Measurements from ENCODE around the gene SLC39A3.

Gene SLC39A3

GRCh38 chr19:2769218-2769617 lies 29.4 kb upstream of the SLC39A3 start:
- no peak for TF ChIP-seq CTCF (IDR thresholded peaks at IDR 0.05; ENCODE audit: insufficient read depth, low read length, missing control alignments)
- ChIA-PET POLR2A (no interaction called here), CTCF (interaction anchor here (1.8 kb wide), 1 partner anchor 20 kb away, joined by 12 read pairs; no protein-coding TSS in a partner anchor)
- no peak for DNase-seq (ENCODE audit: low read depth, low spot score)
- no peak overlapping the region for H3K4me3 ChIP-seq (ENCODE audit: low read depth, low read length)

GRCh38 chr19:2768365-2769132 lies 28.7 kb upstream of the SLC39A3 start:
- H3K4me3 ChIP-seq (ENCODE audit: low read depth, low read length) = no peak overlapping the region
- CTCF ChIA-PET = interaction anchor here (1.8 kb wide), 1 partner anchor 20 kb away, joined by 12 read pairs; no protein-coding TSS in a partner anchor
- DNase-seq (ENCODE audit: low read depth, low spot score) = no peak
- TF ChIP-seq CTCF (IDR thresholded peaks at IDR 0.05; ENCODE audit: insufficient read depth, low read length, missing control alignments) = no peak
- POLR2A ChIA-PET = interaction anchor here (0.6 kb wide), 1 partner anchor 17 kb away, joined by 3 read pairs; the partner anchor contains the start of gene THOP1

GRCh38 chr19:2767688-2768087 lies 27.9 kb upstream of the SLC39A3 start:
- ChIA-PET POLR2A (no interaction called here), CTCF (interaction anchor here (1.8 to 3.8 kb wide), 2 partner anchors 19 kb away, joined by 12 to 14 read pairs; no protein-coding TSS in a partner anchor)
- DNase-seq (ENCODE audit: low read depth, low spot score) = no peak
- no peak overlapping the region for H3K4me3 ChIP-seq (ENCODE audit: low read depth, low read length)
- TF ChIP-seq CTCF (IDR thresholded peaks at IDR 0.05; ENCODE audit: insufficient read depth, low read length, missing control alignments) = no peak

- ChIA-PET POLR2A (no interaction called here), CTCF (interaction anchor here (3.8 kb wide), 1 partner anchor 18 kb away, joined by 14 read pairs; no protein-coding TSS in a partner anchor)
- no peak for DNase-seq (ENCODE audit: low read depth, low spot score)
- no peak for TF ChIP-seq CTCF (IDR thresholded peaks at IDR 0.05; ENCODE audit: insufficient read depth, low read length, missing control alignments)
- H3K4me3 ChIP-seq (ENCODE audit: low read depth, low read length) = no peak overlapping the region
Measured at GRCh38 chr19:2766594-2767372, 27.0 kb upstream of the SLC39A3 start.

- no peak for DNase-seq (ENCODE audit: low read depth, low spot score)
- H3K4me3 ChIP-seq (ENCODE audit: low read depth, low read length) = no peak overlapping the region
- ChIA-PET POLR2A (no interaction called here), CTCF (interaction anchor here (1.0 to 3.8 kb wide), 3 partner anchors 16 to 19 kb away, joined by 3 to 14 read pairs (median 3); partner anchors contain the start of gene SGTA)
- TF ChIP-seq CTCF (IDR thresholded peaks at IDR 0.05; ENCODE audit: insufficient read depth, low read length, missing control alignments) = no peak
Measured at GRCh38 chr19:2765376-2765775, 25.6 kb upstream of the SLC39A3 start.

- POLR2A ChIA-PET = no interaction called here
- CTCF ChIA-PET = interaction anchor here (1.0 to 3.8 kb wide), 2 partner anchors 16 to 18 kb away, joined by 3 to 14 read pairs; no protein-coding TSS in a partner anchor
Measured at GRCh38 chr19:2764945-2765344, 25.1 kb upstream of the SLC39A3 start.

More at GRCh38 chr19:2764945-2765344, 25.1 kb upstream of the SLC39A3 start:
- no peak for DNase-seq (ENCODE audit: low read depth, low spot score)
- no peak for TF ChIP-seq CTCF (IDR thresholded peaks at IDR 0.05; ENCODE audit: insufficient read depth, low read length, missing control alignments)
- no peak overlapping the region for H3K4me3 ChIP-seq (ENCODE audit: low read depth, low read length)
